HEK293 (cell line): Measurements from ENCODE around the gene CACNA1D.

Experiments
- KLF16 ChIP-seq: fragments of 450-650 bp; formaldehyde crosslinking; IDR thresholded peaks from 2 replicates; pipeline ENCODE4 v1.5.1; 2017; ENCODE audit warnings: missing biosample characterization, missing genetic modification characterization
- ZNF830 ChIP-seq: fragments of 450-650 bp; IDR thresholded peaks from 2 replicates; pipeline ENCODE4 v1.5.0; 2018; ENCODE audit warnings: missing biosample characterization, missing genetic modification characterization, low read depth, mild to moderate bottlenecking, moderate library complexity
- ZSCAN30 ChIP-seq: fragments of 450-650 bp; IDR thresholded peaks from 2 replicates; pipeline ENCODE4 v1.5.1; 2018; ENCODE audit warnings: missing biosample characterization, mild to moderate bottlenecking, missing genetic modification characterization, moderate library complexity
- TF ChIP-seq, protein P1 (sequence below): IDR thresholded peaks from 2 replicates; pipeline ENCODE4 v1.6.1; 2011; ENCODE audit warnings: mild to moderate bottlenecking, low read depth, low read length, borderline replicate concordance
- TF ChIP-seq, protein P2 (sequence below): fragments of 450-650 bp; formaldehyde crosslinking; IDR thresholded peaks from 2 replicates; pipeline ENCODE4 v1.5.1; 2016; ENCODE audit warnings: missing biosample characterization, missing genetic modification characterization
- TF ChIP-seq, protein P3 (sequence below): fragments of 450-650 bp; formaldehyde crosslinking; IDR thresholded peaks from 2 replicates; pipeline ENCODE4 v1.5.1; 2016; ENCODE audit warnings: missing biosample characterization, missing genetic modification characterization
- TF ChIP-seq, protein P4 (sequence below): fragments of 450-650 bp; formaldehyde crosslinking; IDR thresholded peaks from 2 replicates; pipeline ENCODE4 v1.5.1; 2017; ENCODE audit warnings: missing biosample characterization, missing genetic modification characterization

DNA sequence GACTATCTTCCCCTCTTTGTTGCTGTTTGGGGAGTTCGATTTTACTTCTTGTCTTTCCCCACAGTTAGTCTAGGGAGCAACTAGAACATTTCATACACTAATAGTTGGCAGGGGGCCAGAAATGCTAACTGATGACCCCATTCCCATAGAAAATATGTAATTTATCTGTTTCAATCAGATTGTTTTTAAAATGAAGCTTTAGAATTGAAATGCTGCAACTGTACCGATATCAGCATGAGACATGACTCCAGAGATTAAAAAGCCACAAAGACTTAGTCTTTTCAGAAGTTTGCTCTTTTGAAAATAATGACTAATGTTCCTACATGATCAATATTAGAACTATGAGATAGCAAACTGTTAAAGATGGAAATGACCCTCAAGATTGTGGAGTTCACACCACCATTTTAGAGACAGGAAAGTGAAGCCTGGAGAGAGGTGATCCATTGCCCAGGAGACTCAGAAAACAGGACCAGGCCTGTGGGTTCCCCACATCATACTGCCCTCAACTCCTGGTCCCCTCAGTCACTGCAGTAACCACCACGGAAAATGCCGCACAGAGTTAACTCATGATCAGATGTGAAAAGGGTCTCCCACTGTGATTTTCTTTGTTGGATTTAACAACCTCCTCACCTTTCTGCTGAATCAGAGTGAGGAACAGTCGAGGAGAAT, 221.5 kb downstream of the CACNA1D start:
- TF ChIP-seq, protein P1, sequence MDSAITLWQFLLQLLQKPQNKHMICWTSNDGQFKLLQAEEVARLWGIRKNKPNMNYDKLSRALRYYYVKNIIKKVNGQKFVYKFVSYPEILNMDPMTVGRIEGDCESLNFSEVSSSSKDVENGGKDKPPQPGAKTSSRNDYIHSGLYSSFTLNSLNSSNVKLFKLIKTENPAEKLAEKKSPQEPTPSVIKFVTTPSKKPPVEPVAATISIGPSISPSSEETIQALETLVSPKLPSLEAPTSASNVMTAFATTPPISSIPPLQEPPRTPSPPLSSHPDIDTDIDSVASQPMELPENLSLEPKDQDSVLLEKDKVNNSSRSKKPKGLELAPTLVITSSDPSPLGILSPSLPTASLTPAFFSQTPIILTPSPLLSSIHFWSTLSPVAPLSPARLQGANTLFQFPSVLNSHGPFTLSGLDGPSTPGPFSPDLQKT, result no peak
- TF ChIP-seq, protein P2, sequence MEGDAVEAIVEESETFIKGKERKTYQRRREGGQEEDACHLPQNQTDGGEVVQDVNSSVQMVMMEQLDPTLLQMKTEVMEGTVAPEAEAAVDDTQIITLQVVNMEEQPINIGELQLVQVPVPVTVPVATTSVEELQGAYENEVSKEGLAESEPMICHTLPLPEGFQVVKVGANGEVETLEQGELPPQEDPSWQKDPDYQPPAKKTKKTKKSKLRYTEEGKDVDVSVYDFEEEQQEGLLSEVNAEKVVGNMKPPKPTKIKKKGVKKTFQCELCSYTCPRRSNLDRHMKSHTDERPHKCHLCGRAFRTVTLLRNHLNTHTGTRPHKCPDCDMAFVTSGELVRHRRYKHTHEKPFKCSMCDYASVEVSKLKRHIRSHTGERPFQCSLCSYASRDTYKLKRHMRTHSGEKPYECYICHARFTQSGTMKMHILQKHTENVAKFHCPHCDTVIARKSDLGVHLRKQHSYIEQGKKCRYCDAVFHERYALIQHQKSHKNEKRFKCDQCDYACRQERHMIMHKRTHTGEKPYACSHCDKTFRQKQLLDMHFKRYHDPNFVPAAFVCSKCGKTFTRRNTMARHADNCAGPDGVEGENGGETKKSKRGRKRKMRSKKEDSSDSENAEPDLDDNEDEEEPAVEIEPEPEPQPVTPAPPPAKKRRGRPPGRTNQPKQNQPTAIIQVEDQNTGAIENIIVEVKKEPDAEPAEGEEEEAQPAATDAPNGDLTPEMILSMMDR (tag by site-specific recombination), result no peak
- TF ChIP-seq, protein P3, sequence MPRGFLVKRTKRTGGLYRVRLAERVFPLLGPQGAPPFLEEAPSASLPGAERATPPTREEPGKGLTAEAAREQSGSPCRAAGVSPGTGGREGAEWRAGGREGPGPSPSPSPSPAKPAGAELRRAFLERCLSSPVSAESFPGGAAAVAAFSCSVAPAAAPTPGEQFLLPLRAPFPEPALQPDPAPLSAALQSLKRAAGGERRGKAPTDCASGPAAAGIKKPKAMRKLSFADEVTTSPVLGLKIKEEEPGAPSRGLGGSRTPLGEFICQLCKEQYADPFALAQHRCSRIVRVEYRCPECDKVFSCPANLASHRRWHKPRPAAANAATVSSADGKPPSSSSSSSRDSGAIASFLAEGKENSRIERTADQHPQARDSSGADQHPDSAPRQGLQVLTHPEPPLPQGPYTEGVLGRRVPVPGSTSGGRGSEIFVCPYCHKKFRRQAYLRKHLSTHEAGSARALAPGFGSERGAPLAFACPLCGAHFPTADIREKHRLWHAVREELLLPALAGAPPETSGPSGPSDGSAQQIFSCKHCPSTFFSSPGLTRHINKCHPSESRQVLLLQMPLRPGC (tag by site-specific recombination), result no peak
- no peak for TF ChIP-seq ZNF830 (tag by site-specific recombination)
- TF ChIP-seq, protein P4, sequence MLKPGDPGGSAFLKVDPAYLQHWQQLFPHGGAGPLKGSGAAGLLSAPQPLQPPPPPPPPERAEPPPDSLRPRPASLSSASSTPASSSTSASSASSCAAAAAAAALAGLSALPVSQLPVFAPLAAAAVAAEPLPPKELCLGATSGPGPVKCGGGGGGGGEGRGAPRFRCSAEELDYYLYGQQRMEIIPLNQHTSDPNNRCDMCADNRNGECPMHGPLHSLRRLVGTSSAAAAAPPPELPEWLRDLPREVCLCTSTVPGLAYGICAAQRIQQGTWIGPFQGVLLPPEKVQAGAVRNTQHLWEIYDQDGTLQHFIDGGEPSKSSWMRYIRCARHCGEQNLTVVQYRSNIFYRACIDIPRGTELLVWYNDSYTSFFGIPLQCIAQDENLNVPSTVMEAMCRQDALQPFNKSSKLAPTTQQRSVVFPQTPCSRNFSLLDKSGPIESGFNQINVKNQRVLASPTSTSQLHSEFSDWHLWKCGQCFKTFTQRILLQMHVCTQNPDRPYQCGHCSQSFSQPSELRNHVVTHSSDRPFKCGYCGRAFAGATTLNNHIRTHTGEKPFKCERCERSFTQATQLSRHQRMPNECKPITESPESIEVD (tag by site-specific recombination), result no peak
- no peak for TF ChIP-seq ZSCAN30 (tag by site-specific recombination)
- no peak for TF ChIP-seq KLF16
